ENCODE data around the gene POLK.

POLK gene

DNA sequence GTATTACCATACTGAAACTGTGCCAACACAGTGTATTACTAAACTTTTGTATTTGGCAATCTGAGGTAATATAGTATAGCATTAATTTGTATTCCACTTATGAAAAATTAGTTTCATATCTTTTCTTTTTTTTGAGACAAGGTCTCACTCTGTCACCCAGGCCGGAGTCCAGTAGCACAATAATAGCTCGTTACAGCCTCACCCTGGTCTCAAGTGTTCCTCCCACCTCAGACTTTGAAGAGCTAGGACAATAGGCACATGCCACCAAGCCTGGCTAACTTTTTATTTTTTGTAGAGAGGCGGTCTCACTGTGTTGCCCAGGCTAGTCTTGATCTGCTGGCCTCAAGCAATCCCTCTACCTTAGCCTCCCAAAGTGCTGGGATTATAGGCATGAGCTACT is 36.1 kb downstream of the POLK start:
- H3K9me3 ChIP-seq (ENCODE audit: severe bottlenecking): no peaks in the 10 kb centered on the region
- ATAC-seq (ENCODE audit: low read depth) (no peak), DNase-seq (ENCODE audit: low spot score) (no peak)
- no peak overlapping the region for H3K4me3 ChIP-seq (ENCODE audit: severe bottlenecking)
- no peak overlapping the region for H3K27ac ChIP-seq (ENCODE audit: poor library complexity, severe bottlenecking)
- H3K36me3 ChIP-seq (ENCODE audit: low read depth): peaks cover 27% of the 10 kb centered on the region
- TF ChIP-seq, protein P1, sequence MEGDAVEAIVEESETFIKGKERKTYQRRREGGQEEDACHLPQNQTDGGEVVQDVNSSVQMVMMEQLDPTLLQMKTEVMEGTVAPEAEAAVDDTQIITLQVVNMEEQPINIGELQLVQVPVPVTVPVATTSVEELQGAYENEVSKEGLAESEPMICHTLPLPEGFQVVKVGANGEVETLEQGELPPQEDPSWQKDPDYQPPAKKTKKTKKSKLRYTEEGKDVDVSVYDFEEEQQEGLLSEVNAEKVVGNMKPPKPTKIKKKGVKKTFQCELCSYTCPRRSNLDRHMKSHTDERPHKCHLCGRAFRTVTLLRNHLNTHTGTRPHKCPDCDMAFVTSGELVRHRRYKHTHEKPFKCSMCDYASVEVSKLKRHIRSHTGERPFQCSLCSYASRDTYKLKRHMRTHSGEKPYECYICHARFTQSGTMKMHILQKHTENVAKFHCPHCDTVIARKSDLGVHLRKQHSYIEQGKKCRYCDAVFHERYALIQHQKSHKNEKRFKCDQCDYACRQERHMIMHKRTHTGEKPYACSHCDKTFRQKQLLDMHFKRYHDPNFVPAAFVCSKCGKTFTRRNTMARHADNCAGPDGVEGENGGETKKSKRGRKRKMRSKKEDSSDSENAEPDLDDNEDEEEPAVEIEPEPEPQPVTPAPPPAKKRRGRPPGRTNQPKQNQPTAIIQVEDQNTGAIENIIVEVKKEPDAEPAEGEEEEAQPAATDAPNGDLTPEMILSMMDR (IDR thresholded peaks at IDR 0.05; ENCODE audit: poor library complexity, severe bottlenecking): no peak
- no peaks in the 10 kb centered on the region for H3K27me3 ChIP-seq (ENCODE audit: insufficient read depth, poor library complexity, severe bottlenecking)
- H3K4me1 ChIP-seq (ENCODE audit: insufficient read depth, poor library complexity, severe bottlenecking): no peaks in the 10 kb centered on the region

DNA sequence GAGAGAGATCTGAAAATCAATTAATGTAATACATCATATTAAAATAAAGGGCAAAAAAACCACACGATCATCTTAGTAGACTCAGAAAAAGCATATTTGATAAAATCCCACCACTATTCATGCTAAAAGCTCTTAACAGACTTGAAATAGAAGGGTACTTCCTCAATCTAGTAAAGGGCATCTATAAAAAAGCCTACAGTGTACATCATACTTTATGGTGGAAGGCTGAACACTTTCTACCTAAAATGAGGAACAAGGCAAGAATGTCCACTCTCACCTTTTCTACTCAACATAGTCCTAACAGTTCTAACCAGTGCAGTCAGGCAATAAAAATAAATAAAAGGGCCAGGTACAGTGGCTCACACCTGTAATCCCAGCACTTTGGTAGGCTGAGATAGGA is 38.9 kb downstream of the POLK start:
- H3K27ac ChIP-seq (ENCODE audit: poor library complexity, severe bottlenecking): no peak overlapping the region
- H3K4me3 ChIP-seq (ENCODE audit: severe bottlenecking): no peak overlapping the region
- TF ChIP-seq, protein P1 (IDR thresholded peaks at IDR 0.05; ENCODE audit: poor library complexity, severe bottlenecking): no peak
- no peaks in the 10 kb centered on the region for H3K4me1 ChIP-seq (ENCODE audit: insufficient read depth, poor library complexity, severe bottlenecking)
- no peaks in the 10 kb centered on the region for H3K27me3 ChIP-seq (ENCODE audit: insufficient read depth, poor library complexity, severe bottlenecking)
- ATAC-seq (ENCODE audit: low read depth): no peak
- DNase-seq (ENCODE audit: low spot score): no peak
- H3K36me3 ChIP-seq (ENCODE audit: low read depth): peaks cover 41% of the 10 kb centered on the region
- no peaks in the 10 kb centered on the region for H3K9me3 ChIP-seq (ENCODE audit: severe bottlenecking)

DNA sequence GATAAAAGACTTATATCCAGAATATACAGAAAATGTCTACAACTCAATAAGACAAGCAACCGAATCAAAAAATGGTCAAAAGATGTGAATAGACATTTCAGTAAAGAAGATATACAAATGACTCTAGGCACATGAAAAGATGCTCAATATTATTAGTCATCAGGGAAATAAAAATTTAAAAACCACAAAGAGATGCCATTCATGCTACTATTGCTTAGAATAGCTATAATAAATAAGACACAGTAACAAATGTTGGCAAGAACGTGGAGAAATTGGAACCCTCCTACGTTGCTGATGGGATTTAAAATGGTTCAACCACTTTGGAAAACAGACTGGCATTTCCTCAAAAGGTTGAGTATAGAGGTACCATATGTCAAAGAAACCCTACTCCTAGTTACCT is 39.8 kb downstream of the POLK start:
- peak; percentile 66; the same call in 2 of the 3 replicates for ATAC-seq (ENCODE audit: low read depth)
- Histone ChIP-seq H3K9me3 (ENCODE audit: severe bottlenecking) (no peaks in the 10 kb centered on the region), H3K36me3 (ENCODE audit: low read depth) (peaks cover 41% of the 10 kb centered on the region), H3K27me3 (ENCODE audit: insufficient read depth, poor library complexity, severe bottlenecking) (no peaks in the 10 kb centered on the region), H3K27ac (ENCODE audit: poor library complexity, severe bottlenecking) (no peak overlapping the region), H3K4me1 (ENCODE audit: insufficient read depth, poor library complexity, severe bottlenecking) (no peaks in the 10 kb centered on the region), H3K4me3 (ENCODE audit: severe bottlenecking) (no peak overlapping the region)
- DNase-seq (ENCODE audit: low spot score): no peak
- TF ChIP-seq, protein P1 (IDR thresholded peaks at IDR 0.05; ENCODE audit: poor library complexity, severe bottlenecking): no peak

DNA sequence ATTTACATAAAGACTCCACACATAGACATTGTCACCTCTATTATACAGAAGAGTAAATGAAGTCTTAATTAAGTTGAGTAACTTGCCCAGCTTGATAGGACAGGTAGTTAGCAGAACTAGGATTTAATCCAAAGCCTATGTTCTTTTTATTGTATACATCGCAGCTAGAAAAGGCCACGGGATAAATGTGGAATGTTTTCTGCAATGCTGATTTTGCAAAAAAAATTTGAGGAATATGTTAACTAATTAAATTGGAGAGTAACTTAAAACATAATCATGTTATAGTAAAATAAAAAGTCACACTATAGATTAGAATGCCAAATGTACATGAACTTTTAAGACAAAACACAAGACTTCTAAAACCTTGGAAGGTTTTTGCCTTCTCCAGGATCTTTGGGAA is 41.1 kb downstream of the POLK start:
- H3K4me1 ChIP-seq (ENCODE audit: insufficient read depth, poor library complexity, severe bottlenecking): no peaks in the 10 kb centered on the region
- ATAC-seq (ENCODE audit: low read depth): no peak
- H3K9me3 ChIP-seq (ENCODE audit: severe bottlenecking): no peaks in the 10 kb centered on the region
- TF ChIP-seq, protein P1 (IDR thresholded peaks at IDR 0.05; ENCODE audit: poor library complexity, severe bottlenecking): no peak
- H3K36me3 ChIP-seq (ENCODE audit: low read depth): peaks cover 48% of the 10 kb centered on the region
- no peak overlapping the region for H3K27ac ChIP-seq (ENCODE audit: poor library complexity, severe bottlenecking)
- DNase-seq (ENCODE audit: low spot score): no peak
- no peak overlapping the region for H3K4me3 ChIP-seq (ENCODE audit: severe bottlenecking)
- no peaks in the 10 kb centered on the region for H3K27me3 ChIP-seq (ENCODE audit: insufficient read depth, poor library complexity, severe bottlenecking)

DNA sequence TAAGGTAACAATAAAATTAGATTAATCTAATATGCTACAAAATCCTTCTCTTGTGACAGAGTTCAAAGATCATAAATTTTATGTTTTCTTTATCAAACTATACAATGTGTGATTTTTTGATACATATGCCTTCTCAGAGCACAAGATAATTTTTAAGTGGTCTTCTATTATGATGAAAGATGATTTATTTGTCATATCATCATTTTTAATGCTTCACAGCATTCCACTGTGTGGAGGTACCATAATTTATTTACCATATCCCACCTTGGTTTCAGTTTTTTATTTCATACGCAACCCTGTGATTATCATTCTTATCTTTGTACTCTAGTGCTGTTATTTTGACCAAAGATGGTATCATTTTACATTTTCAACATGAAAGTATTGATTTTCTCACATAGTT is 41.7 kb downstream of the POLK start:
- no peaks in the 10 kb centered on the region for H3K27me3 ChIP-seq (ENCODE audit: insufficient read depth, poor library complexity, severe bottlenecking)
- ATAC-seq (ENCODE audit: low read depth): no peak
- TF ChIP-seq, protein P1 (IDR thresholded peaks at IDR 0.05; ENCODE audit: poor library complexity, severe bottlenecking): no peak
- DNase-seq (ENCODE audit: low spot score): no peak
- H3K27ac ChIP-seq (ENCODE audit: poor library complexity, severe bottlenecking): no peak overlapping the region
- H3K4me1 ChIP-seq (ENCODE audit: insufficient read depth, poor library complexity, severe bottlenecking): no peaks in the 10 kb centered on the region
- peaks cover 44% of the 10 kb centered on the region for H3K36me3 ChIP-seq (ENCODE audit: low read depth)
- H3K9me3 ChIP-seq (ENCODE audit: severe bottlenecking): no peaks in the 10 kb centered on the region
- no peak overlapping the region for H3K4me3 ChIP-seq (ENCODE audit: severe bottlenecking)
